Heart left ventricle (tissue), 13 donors: Measurements from ENCODE around the gene KLK5.

ENCODE experiments used
- POLR2A ChIP-seq, 2 donors: fragments of 450-650 bp; IDR thresholded peaks; one replicate each; pipeline ENCODE4 v1.6.1; 2017; ENCODE audit warnings: antibody characterized with exemption in 2 of 2, mild to moderate bottlenecking in 2 of 2, moderate library complexity in 2 of 2
- TF ChIP-seq, protein P1 (sequence below), 12 donors: fragments of 200-600 bp; sonication (generic) in 4 of 12; IDR thresholded peaks; one replicate each; pipeline versions ENCODE4 v1.5.0 to v1.8.0; 2018 to 2022; ENCODE audit warnings: antibody characterized with exemption in 12 of 12, mild to moderate bottlenecking in 5 of 12
- donor health status: ischemic (EF 13 %, LVEDD 7.1; RV severe dilation, severe dysfunction).
- donor health status: DM: no; HTN: yes; CAD: no.
- donor health status: DM: no; HTN: no; CAD: no.
- donor health status: ischemic (EF 25% LVEDD 6.9; RV normal size, moderate dysfunction).
- donor health status: ischemic (EF 25% LVEDD 5.7; RV mildly dilated, moderate dysfunction).
- donor health status: ischemic (EF 35%, LVEDD 5.7; RV mildly dilated, moderate dysfunction).
- donor health status: nonischemic (EF 11% LVEDD 7.7; RV severe dilation, severe dysfunction).
- donor health status: DM: yes; HTN: yes; CAD: no.
- donor health status: PGD.
- donor health status: ischemic (EF 29% LVEDD 5.4; RV normal size, mild dysfunction).
- donor health status: nonischemic (EF 23%, LVEDD 6.1; RV moderate dilation, normal function).

- TF ChIP-seq, protein P1, sequence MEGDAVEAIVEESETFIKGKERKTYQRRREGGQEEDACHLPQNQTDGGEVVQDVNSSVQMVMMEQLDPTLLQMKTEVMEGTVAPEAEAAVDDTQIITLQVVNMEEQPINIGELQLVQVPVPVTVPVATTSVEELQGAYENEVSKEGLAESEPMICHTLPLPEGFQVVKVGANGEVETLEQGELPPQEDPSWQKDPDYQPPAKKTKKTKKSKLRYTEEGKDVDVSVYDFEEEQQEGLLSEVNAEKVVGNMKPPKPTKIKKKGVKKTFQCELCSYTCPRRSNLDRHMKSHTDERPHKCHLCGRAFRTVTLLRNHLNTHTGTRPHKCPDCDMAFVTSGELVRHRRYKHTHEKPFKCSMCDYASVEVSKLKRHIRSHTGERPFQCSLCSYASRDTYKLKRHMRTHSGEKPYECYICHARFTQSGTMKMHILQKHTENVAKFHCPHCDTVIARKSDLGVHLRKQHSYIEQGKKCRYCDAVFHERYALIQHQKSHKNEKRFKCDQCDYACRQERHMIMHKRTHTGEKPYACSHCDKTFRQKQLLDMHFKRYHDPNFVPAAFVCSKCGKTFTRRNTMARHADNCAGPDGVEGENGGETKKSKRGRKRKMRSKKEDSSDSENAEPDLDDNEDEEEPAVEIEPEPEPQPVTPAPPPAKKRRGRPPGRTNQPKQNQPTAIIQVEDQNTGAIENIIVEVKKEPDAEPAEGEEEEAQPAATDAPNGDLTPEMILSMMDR (IDR thresholded peaks at IDR 0.05) = no peak
- no peak for TF ChIP-seq POLR2A (IDR thresholded peaks at IDR 0.05)
Observed at GRCh38 chr19:50909240-50910070, 43.4 kb downstream of the KLK5 start.
